Measurements from ENCODE around the gene PFKL. TPM values are rescaled to one million over a fixed set of nuclear protein-coding genes. Genes with fewer than 3 reads are reported as not detected.

The PFKL gene
- polyA plus RNA-seq, 1 donor (not counting 4 experiments of a cell fraction or from before 2014, with no cell fraction given) = 46.6 TPM

DNA sequence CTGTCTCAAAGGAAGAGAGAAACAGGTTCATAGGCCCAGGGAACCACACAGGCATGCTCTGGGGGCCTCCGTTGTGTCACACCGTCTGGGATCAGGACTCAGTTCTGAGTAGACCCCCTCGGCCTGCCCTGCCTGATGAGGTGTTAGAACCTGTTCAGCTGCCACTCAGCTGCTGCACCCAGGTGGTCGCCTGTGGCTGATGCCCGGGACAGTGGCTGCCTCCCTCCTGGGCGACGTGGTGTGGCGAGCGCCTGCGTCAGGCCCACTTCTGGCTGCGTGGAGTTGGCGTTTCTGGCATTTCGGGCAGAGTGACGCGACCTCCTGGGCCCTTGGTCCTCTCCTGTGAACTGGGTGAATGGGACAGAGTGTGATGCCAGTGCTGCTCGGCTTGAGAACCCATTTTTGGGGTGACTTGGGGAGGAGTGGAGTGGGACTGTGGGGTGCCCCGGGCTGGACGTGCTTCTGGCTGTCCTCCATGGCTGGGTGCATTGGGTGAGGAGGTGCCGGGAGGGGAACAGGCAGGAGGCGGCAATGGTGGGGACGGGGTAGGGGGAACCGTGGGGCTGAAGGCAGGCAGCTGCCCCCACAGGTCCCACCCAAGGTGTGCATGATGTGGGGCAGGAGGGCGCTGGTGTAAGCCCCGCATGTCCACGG is 28.5 kb downstream of the PFKL start:
- Histone ChIP-seq H3K4me3 (ENCODE audit: control insufficient read depth in 2 of 3, extremely low read depth in 1 of 3, insufficient read depth in 2 of 3, low read depth in 1 of 3, low read length in 3 of 3) (no peak overlapping the region), H3K9me3 (ENCODE audit: control insufficient read depth, low read depth, low read length) (no peaks in the 10 kb centered on the region), H3K79me2 (ENCODE audit: control insufficient read depth, insufficient read depth, low read length) (no peaks in the 10 kb centered on the region), H3K36me3 (ENCODE audit: control insufficient read depth in 2 of 2, extremely low read depth in 1 of 2, insufficient read depth in 2 of 2, low read length in 2 of 2) (peaks cover 2 to 13% of the 10 kb centered on the region in 2 experiments), H3K4me1 (ENCODE audit: control insufficient read depth, extremely low read depth, insufficient read depth, low read length) (no peaks in the 10 kb centered on the region), H3K4me2 (ENCODE audit: control insufficient read depth, extremely low read depth, insufficient read depth, low read depth, low read length) (no peak overlapping the region), H3K27me3 (ENCODE audit: control insufficient read depth, extremely low read depth, insufficient read depth, low read length) (no peaks in the 10 kb centered on the region), H3K9ac (ENCODE audit: control insufficient read depth, extremely low read depth, insufficient read depth, low read length) (no peak overlapping the region), H3K9me1 (ENCODE audit: control insufficient read depth, extremely low read depth, insufficient read depth, low read length) (no peaks in the 10 kb centered on the region), H2AFZ (ENCODE audit: control insufficient read depth, low read length) (no peak overlapping the region), H4K20me1 (ENCODE audit: control insufficient read depth, extremely low read depth, insufficient read depth, low read length) (no peaks in the 10 kb centered on the region), H3K27ac (ENCODE audit: control insufficient read depth, insufficient read depth, low read length) (no peak overlapping the region)
- TF ChIP-seq CTCF (optimal IDR thresholded peaks at IDR 0.05 in 1 of 3, IDR thresholded peaks at IDR 0.05 in 1 of 3, conservative IDR thresholded peaks at IDR 0.05 in 1 of 3; ENCODE audit: extremely low read depth in 1 of 3, insufficient read depth in 2 of 3, low read length in 3 of 3) = no peak
- FAIRE-seq (no peak), DNase-seq (ENCODE audit: low read depth, low spot score) (no peak)
- dilution Hi-C loops (cut with MboI; ENCODE audit: extremely low pct_ligation_motif_present, low sequenced_read_pairs) = no loop called here

- no peak for FAIRE-seq
- Histone ChIP-seq H2AFZ (ENCODE audit: control insufficient read depth, low read length) (no peak overlapping the region), H3K9me3 (ENCODE audit: control insufficient read depth, low read depth, low read length) (no peaks in the 10 kb centered on the region), H3K9ac (ENCODE audit: control insufficient read depth, extremely low read depth, insufficient read depth, low read length) (no peak overlapping the region), H3K4me1 (ENCODE audit: control insufficient read depth, extremely low read depth, insufficient read depth, low read length) (no peaks in the 10 kb centered on the region), H3K27ac (ENCODE audit: control insufficient read depth, insufficient read depth, low read length) (no peak overlapping the region), H3K4me2 (ENCODE audit: control insufficient read depth, extremely low read depth, insufficient read depth, low read depth, low read length) (no peak overlapping the region), H3K9me1 (ENCODE audit: control insufficient read depth, extremely low read depth, insufficient read depth, low read length) (no peaks in the 10 kb centered on the region), H4K20me1 (ENCODE audit: control insufficient read depth, extremely low read depth, insufficient read depth, low read length) (no peaks in the 10 kb centered on the region), H3K4me3 (ENCODE audit: control insufficient read depth in 2 of 3, extremely low read depth in 1 of 3, insufficient read depth in 2 of 3, low read depth in 1 of 3, low read length in 3 of 3) (no peak overlapping the region), H3K36me3 (ENCODE audit: control insufficient read depth in 2 of 2, extremely low read depth in 1 of 2, insufficient read depth in 2 of 2, low read length in 2 of 2) (peaks cover 2 to 8% of the 10 kb centered on the region in 2 experiments), H3K27me3 (ENCODE audit: control insufficient read depth, extremely low read depth, insufficient read depth, low read length) (no peaks in the 10 kb centered on the region), H3K79me2 (ENCODE audit: control insufficient read depth, insufficient read depth, low read length) (no peaks in the 10 kb centered on the region)
- DNase-seq (ENCODE audit: low read depth, low spot score) = no peak
- dilution Hi-C loops (cut with MboI; ENCODE audit: extremely low pct_ligation_motif_present, low sequenced_read_pairs) = no loop called here
- TF ChIP-seq CTCF (optimal IDR thresholded peaks at IDR 0.05 in 1 of 3, IDR thresholded peaks at IDR 0.05 in 1 of 3, conservative IDR thresholded peaks at IDR 0.05 in 1 of 3; ENCODE audit: extremely low read depth in 1 of 3, insufficient read depth in 2 of 3, low read length in 3 of 3) (no peak), EZH2 (IDR thresholded peaks at IDR 0.05; ENCODE audit: low read length) (no peak)
These were observed 29.4 kb downstream of the PFKL start for GRCh38 chr21:44329086-44329889.

Measured in keratinocyte (primary cell).